Measurements from ENCODE around the gene BPIFB2.

GRCh38 chr20:33043731-33044181 lies 36.3 kb downstream of the BPIFB2 start:
- TF ChIP-seq GATA3 (IDR thresholded peaks at IDR 0.05; ENCODE audit: low read depth, low read length) (no peak), GATA2 (IDR thresholded peaks at IDR 0.05; ENCODE audit: low read depth, low read length) (no peak)
